Measurements from ENCODE around the gene CYTL1. TPM values are rescaled to one million over a fixed set of nuclear protein-coding genes. Genes with fewer than 3 reads are reported as not detected.

Gene CYTL1
- total and polyA plus RNA-seq, 9 of the 15 experiments (the other 6 are each of a cell fraction or from before 2014, with no cell fraction given): not detected

DNA sequence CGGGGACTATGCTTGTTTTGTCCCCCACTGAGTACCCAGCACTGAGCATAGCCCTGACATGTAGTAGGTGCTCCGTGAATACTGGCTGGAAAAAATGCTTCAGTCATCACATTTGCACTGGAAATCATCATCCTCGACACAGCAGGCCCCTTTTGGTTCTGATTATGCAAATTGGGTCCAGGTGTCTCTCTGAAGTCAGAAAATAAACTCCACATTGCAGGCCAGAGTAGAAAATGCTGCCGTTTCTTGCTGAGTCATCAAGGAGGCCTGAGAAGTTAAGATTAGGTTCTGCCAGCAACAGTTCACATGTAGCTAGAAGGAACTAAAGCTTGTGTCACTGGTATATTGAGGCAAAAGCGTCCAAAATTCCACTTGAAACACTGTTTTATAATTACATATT is 17.0 kb upstream of the CYTL1 start (continued):
- TF ChIP-seq, protein P1, sequence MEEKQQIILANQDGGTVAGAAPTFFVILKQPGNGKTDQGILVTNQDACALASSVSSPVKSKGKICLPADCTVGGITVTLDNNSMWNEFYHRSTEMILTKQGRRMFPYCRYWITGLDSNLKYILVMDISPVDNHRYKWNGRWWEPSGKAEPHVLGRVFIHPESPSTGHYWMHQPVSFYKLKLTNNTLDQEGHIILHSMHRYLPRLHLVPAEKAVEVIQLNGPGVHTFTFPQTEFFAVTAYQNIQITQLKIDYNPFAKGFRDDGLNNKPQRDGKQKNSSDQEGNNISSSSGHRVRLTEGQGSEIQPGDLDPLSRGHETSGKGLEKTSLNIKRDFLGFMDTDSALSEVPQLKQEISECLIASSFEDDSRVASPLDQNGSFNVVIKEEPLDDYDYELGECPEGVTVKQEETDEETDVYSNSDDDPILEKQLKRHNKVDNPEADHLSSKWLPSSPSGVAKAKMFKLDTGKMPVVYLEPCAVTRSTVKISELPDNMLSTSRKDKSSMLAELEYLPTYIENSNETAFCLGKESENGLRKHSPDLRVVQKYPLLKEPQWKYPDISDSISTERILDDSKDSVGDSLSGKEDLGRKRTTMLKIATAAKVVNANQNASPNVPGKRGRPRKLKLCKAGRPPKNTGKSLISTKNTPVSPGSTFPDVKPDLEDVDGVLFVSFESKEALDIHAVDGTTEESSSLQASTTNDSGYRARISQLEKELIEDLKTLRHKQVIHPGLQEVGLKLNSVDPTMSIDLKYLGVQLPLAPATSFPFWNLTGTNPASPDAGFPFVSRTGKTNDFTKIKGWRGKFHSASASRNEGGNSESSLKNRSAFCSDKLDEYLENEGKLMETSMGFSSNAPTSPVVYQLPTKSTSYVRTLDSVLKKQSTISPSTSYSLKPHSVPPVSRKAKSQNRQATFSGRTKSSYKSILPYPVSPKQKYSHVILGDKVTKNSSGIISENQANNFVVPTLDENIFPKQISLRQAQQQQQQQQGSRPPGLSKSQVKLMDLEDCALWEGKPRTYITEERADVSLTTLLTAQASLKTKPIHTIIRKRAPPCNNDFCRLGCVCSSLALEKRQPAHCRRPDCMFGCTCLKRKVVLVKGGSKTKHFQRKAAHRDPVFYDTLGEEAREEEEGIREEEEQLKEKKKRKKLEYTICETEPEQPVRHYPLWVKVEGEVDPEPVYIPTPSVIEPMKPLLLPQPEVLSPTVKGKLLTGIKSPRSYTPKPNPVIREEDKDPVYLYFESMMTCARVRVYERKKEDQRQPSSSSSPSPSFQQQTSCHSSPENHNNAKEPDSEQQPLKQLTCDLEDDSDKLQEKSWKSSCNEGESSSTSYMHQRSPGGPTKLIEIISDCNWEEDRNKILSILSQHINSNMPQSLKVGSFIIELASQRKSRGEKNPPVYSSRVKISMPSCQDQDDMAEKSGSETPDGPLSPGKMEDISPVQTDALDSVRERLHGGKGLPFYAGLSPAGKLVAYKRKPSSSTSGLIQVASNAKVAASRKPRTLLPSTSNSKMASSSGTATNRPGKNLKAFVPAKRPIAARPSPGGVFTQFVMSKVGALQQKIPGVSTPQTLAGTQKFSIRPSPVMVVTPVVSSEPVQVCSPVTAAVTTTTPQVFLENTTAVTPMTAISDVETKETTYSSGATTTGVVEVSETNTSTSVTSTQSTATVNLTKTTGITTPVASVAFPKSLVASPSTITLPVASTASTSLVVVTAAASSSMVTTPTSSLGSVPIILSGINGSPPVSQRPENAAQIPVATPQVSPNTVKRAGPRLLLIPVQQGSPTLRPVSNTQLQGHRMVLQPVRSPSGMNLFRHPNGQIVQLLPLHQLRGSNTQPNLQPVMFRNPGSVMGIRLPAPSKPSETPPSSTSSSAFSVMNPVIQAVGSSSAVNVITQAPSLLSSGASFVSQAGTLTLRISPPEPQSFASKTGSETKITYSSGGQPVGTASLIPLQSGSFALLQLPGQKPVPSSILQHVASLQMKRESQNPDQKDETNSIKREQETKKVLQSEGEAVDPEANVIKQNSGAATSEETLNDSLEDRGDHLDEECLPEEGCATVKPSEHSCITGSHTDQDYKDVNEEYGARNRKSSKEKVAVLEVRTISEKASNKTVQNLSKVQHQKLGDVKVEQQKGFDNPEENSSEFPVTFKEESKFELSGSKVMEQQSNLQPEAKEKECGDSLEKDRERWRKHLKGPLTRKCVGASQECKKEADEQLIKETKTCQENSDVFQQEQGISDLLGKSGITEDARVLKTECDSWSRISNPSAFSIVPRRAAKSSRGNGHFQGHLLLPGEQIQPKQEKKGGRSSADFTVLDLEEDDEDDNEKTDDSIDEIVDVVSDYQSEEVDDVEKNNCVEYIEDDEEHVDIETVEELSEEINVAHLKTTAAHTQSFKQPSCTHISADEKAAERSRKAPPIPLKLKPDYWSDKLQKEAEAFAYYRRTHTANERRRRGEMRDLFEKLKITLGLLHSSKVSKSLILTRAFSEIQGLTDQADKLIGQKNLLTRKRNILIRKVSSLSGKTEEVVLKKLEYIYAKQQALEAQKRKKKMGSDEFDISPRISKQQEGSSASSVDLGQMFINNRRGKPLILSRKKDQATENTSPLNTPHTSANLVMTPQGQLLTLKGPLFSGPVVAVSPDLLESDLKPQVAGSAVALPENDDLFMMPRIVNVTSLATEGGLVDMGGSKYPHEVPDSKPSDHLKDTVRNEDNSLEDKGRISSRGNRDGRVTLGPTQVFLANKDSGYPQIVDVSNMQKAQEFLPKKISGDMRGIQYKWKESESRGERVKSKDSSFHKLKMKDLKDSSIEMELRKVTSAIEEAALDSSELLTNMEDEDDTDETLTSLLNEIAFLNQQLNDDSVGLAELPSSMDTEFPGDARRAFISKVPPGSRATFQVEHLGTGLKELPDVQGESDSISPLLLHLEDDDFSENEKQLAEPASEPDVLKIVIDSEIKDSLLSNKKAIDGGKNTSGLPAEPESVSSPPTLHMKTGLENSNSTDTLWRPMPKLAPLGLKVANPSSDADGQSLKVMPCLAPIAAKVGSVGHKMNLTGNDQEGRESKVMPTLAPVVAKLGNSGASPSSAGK (IDR thresholded peaks at IDR 0.05): peak; percentile 43; the same call in 1 of the 2 replicates
- peak; percentile 43; the same call in 1 of the 2 replicates for TF ChIP-seq PHB2 (IDR thresholded peaks at IDR 0.05; ENCODE audit: low read depth)
- TF ChIP-seq CBFA2T2 (conservative IDR thresholded peaks at IDR 0.05): peak; percentile 93
- no peak for TF ChIP-seq ZNF134 (CRISPR knock-in tag; conservative IDR thresholded peaks at IDR 0.05)
- TF ChIP-seq HMBOX1 (IDR thresholded peaks at IDR 0.05): peak; percentile 35; the same call in 1 of the 2 replicates
- TF ChIP-seq TAL1 (IDR thresholded peaks at IDR 0.05): peak; percentile 90
- TF ChIP-seq TBL1XR1 (IDR thresholded peaks at IDR 0.05; ENCODE audit: low read length in 2 of 2): peak in 1 of 2 experiments; percentile 40; a peak in 1 of 4 replicates
- 0 out of 2 replicates have a peak, but pooled peaks have one; percentile 26 for TF ChIP-seq MBD2 (IDR thresholded peaks at IDR 0.05; ENCODE audit: borderline replicate concordance, low read depth)
- peak; percentile 64; the same call in 1 of the 2 replicates for TF ChIP-seq NCOA1 (IDR thresholded peaks at IDR 0.05; ENCODE audit: low read depth)
- peak; percentile 67; the same call in 1 of the 2 replicates for TF ChIP-seq ZEB2 (IDR thresholded peaks at IDR 0.05)
- TF ChIP-seq CBFA2T3 (IDR thresholded peaks at IDR 0.05): peak; percentile 95
- TF ChIP-seq MAZ (CRISPR knock-in tag; conservative IDR thresholded peaks at IDR 0.05 in 1 of 2, IDR thresholded peaks at IDR 0.05 in 1 of 2): peak in 1 of 2 experiments; percentile 46; a peak in 1 of 4 replicates
- TF ChIP-seq FOXK2 (conservative IDR thresholded peaks at IDR 0.05 in 1 of 2, IDR thresholded peaks at IDR 0.05 in 1 of 2; ENCODE audit: low read depth in 2 of 2): peak; percentile 50 to 55; a peak in 2 of 4 replicates
- peak; percentile 87 to 90 for TF ChIP-seq TRIM24 (IDR thresholded peaks at IDR 0.05)
- TF ChIP-seq, protein P2, sequence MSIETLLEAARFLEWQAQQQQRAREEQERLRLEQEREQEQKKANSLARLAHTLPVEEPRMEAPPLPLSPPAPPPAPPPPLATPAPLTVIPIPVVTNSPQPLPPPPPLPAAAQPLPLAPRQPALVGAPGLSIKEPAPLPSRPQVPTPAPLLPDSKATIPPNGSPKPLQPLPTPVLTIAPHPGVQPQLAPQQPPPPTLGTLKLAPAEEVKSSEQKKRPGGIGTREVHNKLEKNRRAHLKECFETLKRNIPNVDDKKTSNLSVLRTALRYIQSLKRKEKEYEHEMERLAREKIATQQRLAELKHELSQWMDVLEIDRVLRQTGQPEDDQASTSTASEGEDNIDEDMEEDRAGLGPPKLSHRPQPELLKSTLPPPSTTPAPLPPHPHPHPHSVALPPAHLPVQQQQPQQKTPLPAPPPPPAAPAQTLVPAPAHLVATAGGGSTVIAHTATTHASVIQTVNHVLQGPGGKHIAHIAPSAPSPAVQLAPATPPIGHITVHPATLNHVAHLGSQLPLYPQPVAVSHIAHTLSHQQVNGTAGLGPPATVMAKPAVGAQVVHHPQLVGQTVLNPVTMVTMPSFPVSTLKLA (conservative IDR thresholded peaks at IDR 0.05): peak in 1 of 2 experiments; percentile 42; a peak in 1 of 4 replicates
- TF ChIP-seq SMAD4 (CRISPR knock-in tag; conservative IDR thresholded peaks at IDR 0.05): 0 out of 2 replicates have a peak, but pooled peaks have one; percentile 17
